ENCODE data around the gene FCN3. TPM values are rescaled to one million over a fixed set of nuclear protein-coding genes. Genes with fewer than 3 reads are reported as not detected.

Gene FCN3
- polyA plus RNA-seq, 3 donors, result 8.8 to 133 (median 63.9) TPM

DNA sequence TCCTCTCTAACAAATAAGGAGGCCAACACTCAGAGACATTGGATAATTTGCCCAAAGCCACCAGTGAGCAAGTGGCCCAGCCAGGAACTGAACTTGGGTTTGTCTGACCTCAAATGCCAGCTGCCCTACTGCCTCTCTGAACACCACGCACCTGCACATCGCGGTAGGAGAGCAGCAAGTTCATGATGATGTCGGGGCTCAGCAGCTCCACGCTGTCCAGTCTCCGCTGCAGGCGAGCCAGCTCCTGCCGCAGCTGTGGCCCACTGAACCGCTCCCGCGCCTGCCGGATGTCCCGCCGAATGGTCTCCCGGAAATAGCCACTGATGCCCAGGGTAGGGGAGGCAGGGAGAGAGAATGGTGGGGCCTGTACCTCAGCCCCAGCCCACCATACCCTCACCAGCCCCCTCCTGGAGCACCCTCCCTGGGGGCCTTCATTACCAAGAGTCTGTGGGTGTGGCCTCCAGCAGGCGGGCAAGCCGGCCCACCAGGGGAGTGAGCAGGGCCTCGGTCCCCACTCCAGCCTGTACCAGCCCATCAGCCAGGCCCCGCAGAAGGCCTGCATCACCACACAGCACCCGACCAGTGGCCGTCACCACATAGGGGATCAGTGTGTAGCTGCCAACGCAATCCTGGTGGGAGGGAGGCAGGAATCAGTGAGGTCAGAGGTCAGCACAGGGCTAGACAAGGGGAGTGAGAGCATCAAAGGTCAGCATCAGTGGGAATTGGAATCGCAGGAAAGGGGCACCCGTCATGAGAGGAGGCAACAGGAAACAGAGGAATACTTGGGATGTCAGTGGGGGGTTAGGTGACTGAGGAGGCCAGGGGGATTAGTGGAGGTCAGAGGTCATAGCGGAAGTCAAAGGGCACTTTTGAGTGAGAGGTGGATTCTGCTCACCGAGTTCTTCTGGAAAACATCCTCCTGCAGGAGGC is 10.6 kb downstream of the FCN3 start:
- no peak overlapping the region for H3K27ac ChIP-seq (ENCODE audit: low read depth, low read length)
- WGBS, 3 donors, result 88 to 91% (median 90%) methylated on average over 25 to 26 of the region's 26 CpGs

DNA sequence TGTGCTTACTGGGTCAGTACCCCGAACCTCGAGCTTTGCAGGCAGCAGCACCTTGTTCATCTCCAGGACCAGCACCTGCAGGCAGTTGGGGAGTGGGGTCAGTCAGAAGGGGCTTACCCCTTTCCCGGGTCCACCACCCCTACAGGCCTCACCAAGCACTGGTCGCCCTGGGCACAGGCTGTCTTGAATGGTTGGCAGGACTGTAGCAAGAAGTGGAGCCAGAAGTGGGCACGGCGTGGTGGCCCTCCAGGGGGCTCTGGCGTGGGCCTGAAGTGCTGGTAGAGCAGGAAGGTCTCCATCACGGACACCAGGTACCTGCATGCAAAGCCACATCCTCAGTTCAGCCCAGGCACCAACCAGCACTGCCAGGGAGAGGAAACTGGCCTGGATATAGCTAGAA is 13.1 kb downstream of the FCN3 start:
- no peak overlapping the region for H3K27ac ChIP-seq (ENCODE audit: low read depth, low read length)
- WGBS, 3 donors, result 92 to 98% (median 92%) methylated on average over 8 of the region's 8 CpGs

DNA sequence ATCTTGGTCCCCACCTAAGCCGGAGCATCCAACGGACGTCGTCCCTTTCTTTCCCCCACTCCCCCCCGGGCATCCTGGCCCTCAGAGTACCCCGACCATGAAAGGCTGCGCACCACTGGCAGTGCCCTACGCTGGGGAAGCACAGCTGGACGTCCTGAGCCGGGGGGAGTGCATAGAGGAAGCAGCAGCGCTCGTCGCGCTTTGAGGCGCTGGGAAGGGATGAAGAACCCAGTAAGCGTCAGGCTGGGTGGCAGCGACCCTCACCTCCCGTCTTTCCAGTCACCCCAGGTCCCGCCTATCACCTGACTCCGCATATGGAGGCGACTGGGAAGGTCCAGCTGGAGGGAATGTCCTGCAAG is 13.6 kb downstream of the FCN3 start:
- 72 to 87% (median 83%) methylated on average over 17 to 21 of the region's 21 CpGs for WGBS, 3 donors
- H3K27ac ChIP-seq (ENCODE audit: low read depth, low read length), result no peak overlapping the region

DNA sequence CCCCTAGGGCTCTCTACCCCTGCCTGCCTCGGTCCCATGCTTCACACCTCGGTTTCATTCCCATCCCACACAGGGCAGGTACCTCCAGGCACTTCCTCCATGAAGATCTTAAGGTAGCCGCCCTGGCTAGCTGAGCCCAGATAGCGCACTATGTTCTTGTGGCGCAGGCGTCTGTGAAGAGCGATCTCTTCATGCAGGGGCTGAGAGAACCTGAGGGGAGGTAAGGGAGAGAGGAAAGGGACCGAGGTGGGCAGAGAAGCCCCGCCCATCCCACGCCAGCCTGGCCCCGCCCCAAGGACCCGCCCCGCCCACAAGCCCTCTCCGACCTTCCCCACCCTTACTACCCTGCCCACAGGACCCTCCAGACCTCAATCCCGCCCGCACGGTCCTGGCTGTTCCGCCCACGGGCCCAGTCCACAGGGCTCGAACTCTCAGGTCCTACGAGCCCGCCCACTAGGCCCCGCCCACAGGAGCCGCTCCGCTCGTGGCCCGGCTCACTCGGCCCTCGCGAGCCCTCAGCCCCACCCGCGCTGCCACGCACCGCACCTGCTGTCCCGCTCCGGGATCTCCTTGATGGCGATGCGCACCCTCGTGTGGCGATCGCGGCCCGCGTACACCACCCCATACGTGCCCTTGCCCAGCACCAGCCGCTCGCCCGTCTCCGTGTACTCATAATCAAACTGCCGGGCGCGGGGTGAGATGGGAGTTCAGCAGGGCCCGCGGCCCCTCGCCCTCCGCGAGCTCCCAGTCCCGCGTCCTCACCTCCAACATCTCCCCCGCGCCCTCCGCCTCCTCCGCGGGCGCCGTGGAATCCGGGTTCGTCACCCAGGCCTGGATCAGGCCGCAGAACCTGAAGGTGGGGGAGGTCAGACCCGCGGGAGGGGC is 14.2 kb downstream of the FCN3 start:
- 31 to 51% (median 46%) methylated on average over 50 to 71 of the region's 71 CpGs for WGBS, 3 donors
- no peak overlapping the region for H3K27ac ChIP-seq (ENCODE audit: low read depth, low read length)

DNA sequence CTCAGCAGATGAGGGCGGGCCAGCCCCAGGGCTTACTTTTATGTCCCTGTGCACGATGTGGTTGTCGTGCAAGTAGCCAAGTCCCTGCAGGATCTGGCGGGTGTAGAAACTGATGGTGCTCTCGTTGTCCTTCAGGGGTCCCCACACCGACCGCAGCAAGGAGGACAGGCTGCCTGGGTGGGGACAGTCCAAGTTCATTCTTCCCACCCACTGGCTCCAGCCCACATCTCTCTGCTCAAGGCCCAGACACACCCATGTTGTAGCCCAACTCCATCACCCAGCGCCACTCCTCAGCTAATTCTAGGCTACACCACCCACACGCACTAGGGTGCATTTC is 14.8 kb downstream of the FCN3 start:
- no peak overlapping the region for H3K27ac ChIP-seq (ENCODE audit: low read depth, low read length)
- WGBS, 3 donors, result 55 to 75% (median 74%) methylated on average over 9 of the region's 9 CpGs

DNA sequence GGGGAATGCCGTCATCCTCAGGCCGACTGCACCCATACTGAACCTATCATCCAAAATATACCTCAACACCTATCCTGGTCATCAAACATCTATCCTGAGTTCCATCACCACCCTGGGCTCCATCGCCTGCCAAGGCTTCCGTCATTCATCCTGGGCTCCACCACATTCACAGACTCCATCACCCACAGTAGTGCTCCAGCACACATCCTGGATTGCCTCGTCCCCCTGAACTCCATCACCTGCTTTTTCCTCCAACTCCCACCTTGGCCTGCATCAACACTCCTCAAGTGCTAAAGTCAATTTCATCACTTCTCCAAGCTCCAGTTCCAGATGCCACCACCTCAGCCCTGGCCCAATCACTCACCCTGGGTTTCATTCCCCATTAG is 15.7 kb downstream of the FCN3 start:
- H3K27ac ChIP-seq (ENCODE audit: low read depth, low read length), result no peak overlapping the region
- 96 to 99% (median 99%) methylated on average over 5 of the region's 5 CpGs for WGBS, 3 donors

DNA sequence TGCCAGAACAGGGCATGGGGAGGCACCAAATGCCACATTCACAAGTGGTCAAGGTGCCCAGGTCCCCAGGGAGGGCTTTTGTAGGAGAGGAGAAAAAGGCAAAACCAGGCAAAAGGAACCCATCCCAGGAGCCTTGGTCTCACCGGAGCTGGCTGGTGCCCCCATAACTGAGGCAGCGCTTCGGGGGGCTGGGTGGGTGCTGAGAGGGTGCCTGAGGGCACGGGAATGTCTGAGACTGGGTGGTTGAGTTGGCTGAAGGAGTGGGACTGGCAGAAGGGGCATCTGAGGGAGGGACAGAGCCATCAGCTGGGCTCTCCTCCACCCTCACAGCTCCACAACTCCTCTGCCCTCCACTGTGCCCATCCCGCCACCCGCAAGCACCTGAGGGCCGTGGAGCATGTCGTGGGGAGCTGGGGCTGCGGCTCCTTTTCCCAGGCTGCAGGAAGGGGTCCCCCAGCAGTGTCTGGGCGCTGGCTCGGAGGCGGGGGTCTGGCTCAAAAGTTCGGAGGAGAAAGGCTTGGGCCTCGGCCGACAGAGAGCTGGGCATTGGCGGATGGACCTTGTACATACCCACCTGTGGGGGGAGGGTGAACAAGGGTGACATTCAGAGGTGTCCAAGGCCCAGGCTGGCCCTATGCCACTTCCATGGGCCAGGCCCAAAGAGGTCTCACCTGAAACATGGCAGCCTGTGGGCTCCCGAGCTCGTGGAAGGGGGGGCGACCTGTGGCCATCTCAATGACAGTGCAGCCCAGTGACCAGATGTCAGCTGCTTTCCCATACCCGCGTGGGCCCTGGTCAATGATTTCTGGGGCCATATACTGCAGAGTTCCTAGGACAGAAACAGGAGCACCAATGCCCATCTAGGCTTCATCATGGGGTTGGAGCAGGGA is 16.3 kb downstream of the FCN3 start:
- no peak overlapping the region for H3K27ac ChIP-seq (ENCODE audit: low read depth, low read length)
- 83 to 95% (median 94%) methylated on average over 19 to 21 of the region's 21 CpGs for WGBS, 3 donors

DNA sequence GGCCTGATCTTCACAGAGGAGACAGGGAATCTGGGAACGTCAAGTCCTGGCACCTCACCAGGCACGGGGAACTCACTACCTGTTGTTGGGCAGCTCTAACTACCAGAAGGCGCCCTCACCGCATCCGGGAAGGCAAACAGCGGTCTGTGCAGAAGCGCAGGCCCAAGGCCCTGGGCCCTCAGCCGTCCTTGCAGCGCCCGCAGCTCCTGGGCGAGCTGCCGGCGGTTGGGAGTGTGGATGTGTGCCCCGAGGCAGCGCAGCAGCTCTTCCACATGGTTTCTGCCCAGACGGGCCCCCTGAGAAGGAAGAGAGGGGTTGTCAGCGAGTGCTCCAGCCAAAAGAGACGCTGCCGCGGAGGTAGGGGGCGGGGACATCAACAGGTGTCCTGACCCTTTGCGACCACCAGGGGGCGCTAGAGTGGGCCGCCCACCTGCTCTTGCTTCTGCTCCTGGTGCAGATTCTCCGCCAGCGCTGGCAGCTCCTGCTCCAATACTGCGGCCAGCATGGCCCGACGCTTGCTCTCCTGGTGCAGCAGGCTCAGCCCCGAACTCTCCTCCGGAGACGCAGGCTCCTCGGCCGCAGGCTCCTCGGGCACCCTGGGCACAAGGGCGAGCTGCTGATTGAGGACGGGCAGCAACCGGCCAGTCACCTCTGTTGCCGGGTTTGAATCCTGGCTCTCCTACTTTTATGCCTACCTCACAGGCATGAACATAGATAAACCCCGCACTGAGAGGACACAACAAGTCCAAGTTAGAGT is 17.2 kb downstream of the FCN3 start:
- H3K27ac ChIP-seq (ENCODE audit: low read depth, low read length), result no peak overlapping the region
- WGBS, 3 donors, result 14 to 40% (median 34%) methylated on average over 40 of the region's 40 CpGs

DNA sequence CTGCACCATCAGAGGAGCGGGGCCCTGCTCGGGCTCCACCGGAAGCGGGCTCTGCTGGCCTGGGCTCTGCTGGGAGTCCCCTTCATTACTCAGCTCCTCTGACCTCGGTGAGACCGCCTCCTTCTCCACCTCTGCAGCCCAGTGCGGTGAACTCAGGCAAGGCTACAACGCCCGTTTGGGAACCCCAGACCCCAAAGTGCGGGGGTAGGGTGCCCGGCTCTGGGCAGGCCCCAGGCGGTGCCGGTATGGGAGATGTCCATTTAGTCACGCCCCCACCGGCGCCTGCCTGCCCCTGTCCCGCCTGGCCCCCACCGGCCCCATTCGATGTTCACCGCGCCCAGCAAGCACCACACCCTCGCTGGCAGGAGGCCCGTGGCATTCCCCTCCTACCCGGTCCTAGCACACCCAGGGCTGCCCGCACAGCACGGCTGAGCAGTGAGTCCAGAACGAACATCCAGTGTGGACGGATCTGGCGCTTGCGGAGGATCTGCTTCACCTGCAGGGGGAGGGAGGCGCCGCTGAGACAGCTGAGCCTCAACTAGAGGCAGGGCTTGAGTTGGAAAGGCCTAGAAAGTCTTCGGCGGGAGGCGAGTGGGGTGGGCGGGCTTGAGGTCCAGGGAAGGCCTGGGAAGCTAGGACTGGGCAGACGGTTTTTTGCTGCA is 17.9 kb downstream of the FCN3 start:
- 73 to 79% (median 74%) methylated on average over 32 to 37 of the region's 37 CpGs for WGBS, 3 donors
- H3K27ac ChIP-seq (ENCODE audit: low read depth, low read length), result no peak overlapping the region

DNA sequence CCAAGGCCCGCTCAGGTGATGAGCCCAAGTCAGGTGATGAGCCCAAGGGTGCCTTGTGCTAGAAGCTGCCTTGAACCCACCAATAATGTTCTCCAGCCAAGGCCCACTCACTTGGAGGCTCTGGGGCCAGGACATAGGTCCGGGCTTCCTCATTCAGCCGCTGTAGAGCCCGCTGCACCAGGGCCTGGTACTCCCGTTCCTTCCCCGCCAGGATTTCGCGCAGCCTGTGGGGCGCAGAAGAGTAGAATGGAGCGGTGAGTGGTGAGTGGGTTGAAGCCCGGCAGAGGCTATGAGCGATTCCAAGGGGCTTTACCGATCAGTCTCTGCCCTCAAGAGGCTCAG is 18.4 kb downstream of the FCN3 start:
- no peak overlapping the region for H3K27ac ChIP-seq (ENCODE audit: low read depth, low read length)
- WGBS, 3 donors, result 88 to 98% (median 91%) methylated on average over 13 of the region's 13 CpGs

DNA sequence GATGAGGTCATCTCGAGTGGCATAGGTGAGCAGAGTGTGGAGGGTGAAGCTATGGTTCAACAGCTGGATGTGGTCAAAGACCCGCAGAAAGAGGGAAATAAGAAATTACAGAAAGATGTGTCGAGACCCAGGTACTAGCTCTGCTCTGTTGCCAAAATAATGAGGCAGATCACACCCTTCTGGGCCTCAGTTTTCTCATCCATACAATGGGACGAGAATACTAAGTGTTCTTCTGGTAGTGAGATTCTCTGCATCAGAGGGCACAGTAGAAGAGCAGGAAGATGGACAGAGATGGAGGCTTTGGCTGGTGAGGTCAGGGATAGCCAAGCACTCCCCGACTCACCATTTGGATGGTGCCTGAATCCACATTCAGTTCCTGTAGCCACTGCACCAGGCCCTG is 18.9 kb downstream of the FCN3 start:
- 88 to 94% (median 90%) methylated on average over 5 of the region's 5 CpGs for WGBS, 3 donors
- no peak overlapping the region for H3K27ac ChIP-seq (ENCODE audit: low read depth, low read length)

DNA sequence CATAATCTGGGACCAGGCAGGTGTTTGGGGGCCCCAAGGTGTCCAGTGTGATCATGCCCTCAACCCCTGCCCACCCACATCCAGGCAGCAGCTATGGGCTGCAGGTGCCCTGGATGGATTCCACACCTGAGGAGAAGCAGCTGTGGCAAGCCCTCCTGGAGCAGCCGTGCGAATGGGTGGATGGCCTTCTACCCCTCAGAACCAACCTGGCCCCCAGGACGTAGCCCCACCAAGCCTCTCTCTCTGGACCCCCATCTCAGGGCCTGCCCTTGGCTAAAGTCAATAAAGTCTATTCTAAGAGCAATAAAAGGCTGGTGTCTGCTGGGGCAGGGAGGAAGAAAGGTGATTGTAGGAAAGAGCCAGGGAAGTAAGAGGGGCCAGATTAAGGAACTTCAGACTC is 21.0 kb downstream of the FCN3 start:
- H3K27ac ChIP-seq (ENCODE audit: low read depth, low read length), result no peak overlapping the region
- WGBS, 3 donors, result 83 to 92% (median 85%) methylated on average over 3 of the region's 3 CpGs

DNA sequence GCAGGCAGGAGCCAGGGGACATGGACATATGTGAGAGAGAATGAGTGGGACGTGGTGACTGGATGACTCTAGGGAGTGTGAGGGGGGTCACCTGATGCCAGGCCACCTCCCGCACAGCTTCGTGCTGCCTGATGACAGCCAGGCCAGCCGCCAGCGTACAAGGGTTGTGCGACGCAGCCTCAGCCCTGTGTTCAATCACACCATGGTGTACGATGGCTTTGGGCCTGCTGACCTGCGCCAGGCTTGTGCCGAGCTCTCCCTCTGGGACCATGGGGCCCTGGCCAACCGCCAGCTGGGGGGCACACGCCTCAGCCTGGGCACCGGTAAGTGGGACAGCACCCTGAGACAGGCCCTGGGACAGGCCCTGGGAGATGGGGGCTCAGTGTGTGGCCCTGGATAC is 21.5 kb downstream of the FCN3 start:
- no peak overlapping the region for H3K27ac ChIP-seq (ENCODE audit: low read depth, low read length)
- WGBS, 3 donors, result 87 to 92% (median 89%) methylated on average over 13 of the region's 13 CpGs

DNA sequence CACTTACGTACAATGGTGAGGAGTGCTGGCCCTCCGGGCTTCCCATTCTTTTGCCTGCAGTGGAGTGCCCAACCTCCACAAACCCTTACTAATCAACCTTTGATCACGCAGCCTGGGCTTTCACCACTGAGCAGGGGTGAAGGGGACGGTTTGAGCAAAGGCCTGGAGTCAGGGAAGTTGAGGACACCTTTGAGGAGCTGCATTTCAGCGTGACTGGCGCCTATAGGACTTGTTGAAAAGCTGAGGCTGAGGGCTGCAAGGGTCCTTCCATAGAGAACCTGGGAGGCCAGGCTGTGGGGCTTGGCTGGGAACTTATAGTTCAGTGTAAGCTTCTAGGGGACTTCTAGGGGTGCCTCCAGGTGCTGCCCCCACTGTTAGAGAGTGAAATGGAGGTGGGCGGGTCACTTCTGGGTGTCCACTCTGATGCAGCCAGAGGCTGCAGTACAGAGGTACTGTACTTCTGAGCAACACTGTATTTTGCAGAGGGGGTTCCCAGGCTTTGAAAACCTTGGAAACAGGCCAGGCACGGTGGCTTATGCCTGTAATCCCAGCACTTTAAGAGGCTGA is 23.0 kb downstream of the FCN3 start:
- WGBS, 3 donors, result 60 to 73% (median 72%) methylated on average over 8 of the region's 8 CpGs

DNA sequence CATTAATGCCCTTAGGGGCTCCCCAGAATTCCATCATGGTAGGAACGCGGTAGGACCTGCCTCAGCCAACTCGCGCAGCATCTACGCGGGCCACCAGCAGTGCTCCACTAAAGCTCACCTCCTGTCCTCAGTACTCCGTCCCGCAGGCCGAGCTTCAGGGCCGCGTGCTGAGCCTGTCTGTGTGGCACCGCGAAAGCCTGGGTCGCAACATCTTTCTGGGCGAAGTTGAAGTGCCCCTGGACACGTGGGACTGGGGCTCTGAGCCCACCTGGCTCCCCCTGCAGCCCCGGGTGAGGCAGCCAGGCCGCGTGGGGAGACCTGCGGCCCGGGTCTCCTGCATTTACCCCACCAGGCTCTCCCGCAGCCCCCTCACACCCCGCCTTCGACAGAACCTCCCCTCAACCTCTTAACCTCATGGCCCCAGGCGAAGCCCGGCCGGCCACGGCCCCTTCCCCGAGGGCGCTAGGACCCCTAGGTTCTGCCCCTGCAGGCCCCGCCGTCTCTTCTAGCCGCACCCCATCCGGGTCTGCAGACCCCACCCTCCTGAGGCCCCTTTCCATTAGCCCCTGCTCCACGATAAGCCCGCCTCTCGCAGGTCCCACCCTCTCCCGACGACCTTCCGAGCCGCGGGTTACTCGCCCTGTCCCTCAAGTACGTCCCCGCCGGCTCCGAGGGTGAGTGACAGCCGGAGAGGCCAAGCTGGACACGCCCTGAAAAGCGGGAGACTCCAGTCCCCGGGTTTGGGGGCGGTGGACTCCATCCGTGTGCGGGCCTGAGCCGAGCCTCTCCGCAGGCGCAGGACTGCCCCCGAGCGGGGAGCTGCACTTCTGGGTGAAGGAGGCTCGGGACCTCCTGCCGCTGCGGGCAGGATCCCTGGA is 23.7 kb downstream of the FCN3 start:
- 49 to 69% (median 52%) methylated on average over 62 of the region's 62 CpGs for WGBS, 3 donors

More for the DNA sequence above, 23.0 kb downstream of the FCN3 start:
- no peak overlapping the region for H3K27ac ChIP-seq (ENCODE audit: low read depth, low read length)

More for the DNA sequence above, 23.7 kb downstream of the FCN3 start:
- H3K27ac ChIP-seq (ENCODE audit: low read depth, low read length), result no peak overlapping the region

Measured in adipose tissue (tissue), 3 donors.